Measurements from ENCODE around the gene GLUL. TPM values are rescaled to one million over a fixed set of nuclear protein-coding genes. Genes with fewer than 3 reads are reported as not detected.

GLUL gene
- total and polyA plus RNA-seq, 9 donors = 587 to 1,338 (median 1,017) TPM

DNA sequence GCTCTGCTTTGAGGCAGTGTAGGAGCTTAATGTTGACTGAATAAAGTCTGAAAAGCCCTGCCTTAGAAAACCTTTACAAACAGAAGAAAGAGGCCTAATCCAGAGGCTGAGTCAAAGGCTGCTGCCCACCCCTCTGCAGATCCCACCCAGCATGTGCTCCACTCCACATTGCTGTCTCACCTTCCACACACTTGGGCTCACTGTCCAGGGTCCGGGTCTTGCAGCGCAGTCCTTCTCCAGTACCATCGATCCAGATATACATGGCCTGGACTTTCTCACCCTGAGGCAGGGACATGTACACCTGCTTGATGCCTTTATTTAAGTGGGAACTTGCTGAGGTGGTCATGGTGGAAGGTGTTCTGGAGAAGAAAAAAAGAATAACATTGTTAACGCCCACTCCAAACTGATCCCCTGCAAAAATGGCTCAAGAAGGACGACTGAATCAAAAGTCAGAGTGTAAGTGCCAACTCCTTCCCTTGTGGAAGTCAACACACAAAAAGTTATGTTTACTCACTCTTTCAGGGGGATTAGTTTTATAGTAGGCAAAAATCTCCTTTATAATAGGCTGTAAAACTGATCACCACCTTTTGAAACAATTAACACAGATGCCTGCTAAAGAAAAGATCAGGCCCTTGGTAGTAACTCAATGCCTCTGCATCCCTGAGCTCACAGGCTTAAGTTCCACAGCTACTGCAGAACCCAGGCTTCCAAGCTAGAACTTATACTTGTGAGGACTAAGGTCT, 3.0 kb downstream of the GLUL start:
- peaks cover 8% of the 10 kb centered on the region for H3K4me1 ChIP-seq (ENCODE audit: insufficient read depth)
- DNase-seq = no peak
- H3K4me3 ChIP-seq = peak overlapping the region; percentile 88
- 70 to 73% (median 72%) methylated on average over 5 of the region's 5 CpGs for WGBS, 3 donors
- no peaks in the 10 kb centered on the region for H3K36me3 ChIP-seq
- no peaks in the 10 kb centered on the region for H3K27me3 ChIP-seq
- no peak for TF ChIP-seq POLR2A (IDR thresholded peaks at IDR 0.05)
- no peak for TF ChIP-seq EP300 (IDR thresholded peaks at IDR 0.05)
- TF ChIP-seq, protein P1, sequence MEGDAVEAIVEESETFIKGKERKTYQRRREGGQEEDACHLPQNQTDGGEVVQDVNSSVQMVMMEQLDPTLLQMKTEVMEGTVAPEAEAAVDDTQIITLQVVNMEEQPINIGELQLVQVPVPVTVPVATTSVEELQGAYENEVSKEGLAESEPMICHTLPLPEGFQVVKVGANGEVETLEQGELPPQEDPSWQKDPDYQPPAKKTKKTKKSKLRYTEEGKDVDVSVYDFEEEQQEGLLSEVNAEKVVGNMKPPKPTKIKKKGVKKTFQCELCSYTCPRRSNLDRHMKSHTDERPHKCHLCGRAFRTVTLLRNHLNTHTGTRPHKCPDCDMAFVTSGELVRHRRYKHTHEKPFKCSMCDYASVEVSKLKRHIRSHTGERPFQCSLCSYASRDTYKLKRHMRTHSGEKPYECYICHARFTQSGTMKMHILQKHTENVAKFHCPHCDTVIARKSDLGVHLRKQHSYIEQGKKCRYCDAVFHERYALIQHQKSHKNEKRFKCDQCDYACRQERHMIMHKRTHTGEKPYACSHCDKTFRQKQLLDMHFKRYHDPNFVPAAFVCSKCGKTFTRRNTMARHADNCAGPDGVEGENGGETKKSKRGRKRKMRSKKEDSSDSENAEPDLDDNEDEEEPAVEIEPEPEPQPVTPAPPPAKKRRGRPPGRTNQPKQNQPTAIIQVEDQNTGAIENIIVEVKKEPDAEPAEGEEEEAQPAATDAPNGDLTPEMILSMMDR (IDR thresholded peaks at IDR 0.05) = no peak
- intact Hi-C loops (cut with DNase I) = no loop called here
- H3K9me3 ChIP-seq = no peaks in the 10 kb centered on the region
- peak overlapping the region in 1 of 2 donors; percentile 95 for H3K27ac ChIP-seq

DNA sequence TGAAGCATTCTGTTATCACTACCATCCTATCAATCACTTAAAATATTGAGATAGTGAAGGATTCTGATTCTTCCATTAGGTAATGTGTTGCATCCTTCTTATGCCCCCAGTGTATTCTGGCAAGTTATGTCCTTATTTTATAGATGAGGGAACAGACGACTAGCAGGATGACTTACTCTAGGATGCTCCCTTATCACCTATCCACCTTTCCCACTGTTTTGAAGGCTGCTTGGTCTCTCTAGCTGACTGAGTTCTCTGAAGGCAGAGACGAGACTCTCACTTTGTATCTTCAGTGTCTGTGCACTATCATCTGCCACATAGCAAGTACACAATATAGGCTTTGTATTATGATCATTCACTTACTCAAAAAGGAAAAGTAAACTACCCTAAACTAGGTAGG, 4.0 kb downstream of the GLUL start:
- Histone ChIP-seq H3K4me1 (ENCODE audit: insufficient read depth) (peaks cover 8% of the 10 kb centered on the region), H3K36me3 (no peaks in the 10 kb centered on the region), H3K27ac (no peak overlapping the region), H3K27me3 (no peaks in the 10 kb centered on the region), H3K9me3 (no peaks in the 10 kb centered on the region), H3K4me3 (no peak overlapping the region)
- no peak for DNase-seq
- intact Hi-C loops (cut with DNase I) = no loop called here
- TF ChIP-seq POLR2A (IDR thresholded peaks at IDR 0.05) (no peak), EP300 (IDR thresholded peaks at IDR 0.05) (no peak)
- TF ChIP-seq, protein P1 (IDR thresholded peaks at IDR 0.05) = no peak
- 79 to 83% (median 79%) methylated on average over 2 of the region's 2 CpGs for WGBS, 3 donors

DNA sequence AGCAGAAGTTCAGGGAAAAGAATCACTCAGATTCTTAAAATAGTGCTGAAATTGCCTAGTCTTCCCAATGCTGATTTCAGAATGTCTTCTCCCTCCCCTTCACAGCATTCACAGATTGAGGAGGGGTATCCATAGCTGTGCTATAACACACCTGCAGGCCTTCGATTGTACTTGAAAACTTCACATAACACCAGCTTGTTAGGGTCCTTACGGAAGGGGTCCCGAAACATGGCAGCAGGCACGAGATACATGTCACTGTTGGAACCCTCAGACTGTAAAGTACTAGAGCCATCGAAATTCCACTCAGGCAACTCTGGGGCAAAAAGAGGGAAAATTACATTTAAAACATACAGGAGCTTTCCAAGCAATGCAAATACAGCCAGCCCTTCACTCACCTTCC, 4.6 kb downstream of the GLUL start:
- no peaks in the 10 kb centered on the region for H3K9me3 ChIP-seq
- peak overlapping the region in 1 of 2 donors; percentile 24 for H3K27ac ChIP-seq
- no peak for DNase-seq
- peaks cover 8% of the 10 kb centered on the region for H3K4me1 ChIP-seq (ENCODE audit: insufficient read depth)
- H3K36me3 ChIP-seq = no peaks in the 10 kb centered on the region
- WGBS, 3 donors = 94 to 98% (median 97%) methylated on average over 5 of the region's 5 CpGs
- intact Hi-C loops (cut with DNase I) = no loop called here
- no peaks in the 10 kb centered on the region for H3K27me3 ChIP-seq
- no peak overlapping the region for H3K4me3 ChIP-seq
- no peak for TF ChIP-seq POLR2A (IDR thresholded peaks at IDR 0.05)
- no peak for TF ChIP-seq EP300 (IDR thresholded peaks at IDR 0.05)
- TF ChIP-seq, protein P1 (IDR thresholded peaks at IDR 0.05) = no peak

DNA sequence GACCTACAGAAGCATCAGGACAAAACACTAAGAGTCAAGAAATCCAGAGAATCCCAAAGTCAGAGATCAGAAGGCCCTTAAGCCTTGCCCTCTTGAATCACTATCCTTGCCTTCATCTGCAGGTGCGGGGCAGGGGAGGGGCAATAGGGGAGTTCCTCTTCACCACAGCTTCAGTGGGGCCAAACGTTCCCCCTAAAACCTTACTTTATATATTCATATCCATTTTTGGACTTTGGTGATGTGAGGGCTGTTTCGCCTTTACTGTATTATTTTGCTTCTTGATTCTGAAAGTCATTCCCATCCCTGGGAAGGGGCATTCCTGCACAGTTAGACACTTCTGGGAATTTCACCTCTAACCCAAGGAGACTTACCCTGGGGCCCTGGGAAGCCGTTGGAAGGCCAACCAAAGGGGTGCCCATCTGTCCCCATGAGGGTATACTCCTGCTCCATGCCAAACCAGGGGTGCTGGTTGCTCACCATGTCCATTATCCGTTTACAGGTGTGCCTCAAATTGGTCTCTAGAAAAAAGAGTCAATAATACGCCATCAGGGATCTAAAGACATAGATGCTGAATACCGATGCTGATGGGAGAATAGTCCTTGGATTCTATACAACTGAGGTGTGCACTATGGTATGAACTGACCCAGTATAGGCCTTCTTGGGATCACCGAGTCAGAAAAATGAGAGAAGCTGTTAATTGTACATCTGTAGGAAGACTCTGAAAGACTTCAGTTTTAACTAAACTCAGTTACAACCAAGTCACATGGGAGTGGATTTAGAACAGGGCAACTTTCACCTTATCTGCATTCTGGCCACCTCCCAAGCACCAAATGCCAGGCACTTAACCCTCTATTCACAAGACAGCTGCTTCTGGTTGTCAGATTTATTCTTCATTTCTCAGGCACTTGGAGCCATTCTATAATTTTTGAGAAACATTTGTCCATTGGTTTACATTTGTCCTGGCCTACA, 5.4 kb downstream of the GLUL start:
- H3K4me1 ChIP-seq (ENCODE audit: insufficient read depth) = peaks cover 8% of the 10 kb centered on the region
- no peaks in the 10 kb centered on the region for H3K36me3 ChIP-seq
- peak overlapping the region in 1 of 2 donors; percentile 24 for H3K27ac ChIP-seq
- intact Hi-C loops (cut with DNase I) = no loop called here
- no peak overlapping the region for H3K4me3 ChIP-seq
- 92 to 94% (median 93%) methylated on average over 8 of the region's 8 CpGs for WGBS, 3 donors
- no peaks in the 10 kb centered on the region for H3K27me3 ChIP-seq
- no peak for DNase-seq
- TF ChIP-seq POLR2A (IDR thresholded peaks at IDR 0.05) = no peak
- TF ChIP-seq, protein P1 (IDR thresholded peaks at IDR 0.05) = no peak
- no peak for TF ChIP-seq EP300 (IDR thresholded peaks at IDR 0.05)
- no peaks in the 10 kb centered on the region for H3K9me3 ChIP-seq

Measured in ovary (tissue), 9 donors.